ENCODE measurements around the gene FANCG.

GRCh38 chr9:35029241-35029640, 50.5 kb downstream of the FANCG start:
- TF ChIP-seq TAF1 (IDR thresholded peaks at IDR 0.05; ENCODE audit: low read depth) (no peak), CEBPB (IDR thresholded peaks at IDR 0.05) (no peak), YY1 (IDR thresholded peaks at IDR 0.05; ENCODE audit: low read depth) (no peak)
